Lower lobe of right lung (tissue), 2 donors: ENCODE measurements around the gene LOXL4. TPM values are rescaled to one million over a fixed set of nuclear protein-coding genes. Genes with fewer than 3 reads are reported as not detected.

Experiments used
- ATAC-seq, 2 donors: fragments of 200-7000 bp; cut with Tn5 transposase; one replicate each; pipeline ENCODE4 v1.9.1; 2020 to 2022; ENCODE audit warnings: mild to moderate bottlenecking in 2 of 2, moderate library complexity in 2 of 2
- DNase-seq: peaks from one replicate; pipeline ENCODE4 v3.0.0-alpha.2; 2020
- H3K27ac ChIP-seq: fragments of 200-600 bp; one replicate; pipeline ENCODE4 v1.8.0; 2022
- H3K27me3 ChIP-seq: fragments of 200-600 bp; one replicate; pipeline ENCODE4 v1.8.0; 2022; ENCODE audit warnings: low read depth
- H3K36me3 ChIP-seq: fragments of 200-600 bp; one replicate; pipeline ENCODE4 v1.8.0; 2022; ENCODE audit warnings: mild to moderate bottlenecking
- H3K4me1 ChIP-seq: fragments of 200-600 bp; one replicate; pipeline ENCODE4 v1.8.0; 2022
- H3K4me3 ChIP-seq: fragments of 200-600 bp; one replicate; pipeline ENCODE4 v1.8.0; 2022; ENCODE audit warnings: mild to moderate bottlenecking
- H3K9me3 ChIP-seq: fragments of 200-600 bp; one replicate; pipeline ENCODE4 v1.8.0; 2022
- intact Hi-C: fragments of 100-400 bp; cut with DNase I; formaldehyde crosslinking; loops from one replicate; pipeline ENCODE4 v1.11.0; 2022
- total RNA-seq: library from RNA; stranded (reverse); fragmentation: NEBNext Ultra II Directional; extraction: Animal tissue kit (Norgen Biotek cat#: 25700); gene quantifications from one replicate; pipeline ENCODE4 v1.2.1, GENCODE V29; 2021
- TF ChIP-seq, protein P1 (sequence below): fragments of 200-600 bp; IDR thresholded peaks from one replicate; pipeline ENCODE4 v1.8.0; 2022; ENCODE audit warnings: antibody characterized with exemption, mild to moderate bottlenecking
- donor health status: DM: no; HTN: yes; CAD: no; lungs with severe emphysema.

Gene LOXL4
- total RNA-seq, 1 donor from 2014 or later, result 4.5 TPM

DNA sequence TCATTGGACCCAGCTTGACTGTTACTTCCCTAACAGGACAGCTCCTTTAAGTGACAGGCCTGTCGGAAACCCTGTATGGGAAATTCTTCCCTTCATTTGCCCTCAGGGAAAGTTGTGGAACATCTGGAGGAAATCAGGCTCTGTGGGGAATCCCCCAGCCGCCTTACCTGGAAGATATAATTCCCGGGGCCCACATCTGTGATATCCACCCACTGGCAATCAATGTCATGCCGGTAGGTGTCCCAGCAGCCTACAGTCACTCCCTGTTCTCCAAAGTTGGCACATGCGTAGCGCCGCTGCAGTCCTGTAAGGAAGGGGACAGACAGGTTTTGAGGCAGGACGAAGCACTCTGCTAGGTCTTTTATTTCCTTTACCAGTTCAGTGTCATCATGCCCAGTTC, 16.6 kb downstream of the LOXL4 start:
- intact Hi-C loops, result no loop called here
- Histone ChIP-seq H3K9me3 (no peaks in the 10 kb centered on the region), H3K27me3 (no peaks in the 10 kb centered on the region), H3K4me3 (no peak overlapping the region), H3K36me3 (peaks cover 63% of the 10 kb centered on the region), H3K27ac (no peak overlapping the region), H3K4me1 (no peaks in the 10 kb centered on the region)
- ATAC-seq, result no peak
- TF ChIP-seq, protein P1, sequence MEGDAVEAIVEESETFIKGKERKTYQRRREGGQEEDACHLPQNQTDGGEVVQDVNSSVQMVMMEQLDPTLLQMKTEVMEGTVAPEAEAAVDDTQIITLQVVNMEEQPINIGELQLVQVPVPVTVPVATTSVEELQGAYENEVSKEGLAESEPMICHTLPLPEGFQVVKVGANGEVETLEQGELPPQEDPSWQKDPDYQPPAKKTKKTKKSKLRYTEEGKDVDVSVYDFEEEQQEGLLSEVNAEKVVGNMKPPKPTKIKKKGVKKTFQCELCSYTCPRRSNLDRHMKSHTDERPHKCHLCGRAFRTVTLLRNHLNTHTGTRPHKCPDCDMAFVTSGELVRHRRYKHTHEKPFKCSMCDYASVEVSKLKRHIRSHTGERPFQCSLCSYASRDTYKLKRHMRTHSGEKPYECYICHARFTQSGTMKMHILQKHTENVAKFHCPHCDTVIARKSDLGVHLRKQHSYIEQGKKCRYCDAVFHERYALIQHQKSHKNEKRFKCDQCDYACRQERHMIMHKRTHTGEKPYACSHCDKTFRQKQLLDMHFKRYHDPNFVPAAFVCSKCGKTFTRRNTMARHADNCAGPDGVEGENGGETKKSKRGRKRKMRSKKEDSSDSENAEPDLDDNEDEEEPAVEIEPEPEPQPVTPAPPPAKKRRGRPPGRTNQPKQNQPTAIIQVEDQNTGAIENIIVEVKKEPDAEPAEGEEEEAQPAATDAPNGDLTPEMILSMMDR, result no peak
- no peak for DNase-seq

GRCh38 chr10:98249134-98249533, 18.9 kb downstream of the LOXL4 start:
- Histone ChIP-seq H3K4me1 (no peaks in the 10 kb centered on the region), H3K27me3 (no peaks in the 10 kb centered on the region), H3K27ac (no peak overlapping the region), H3K9me3 (no peaks in the 10 kb centered on the region), H3K36me3 (peaks cover 86% of the 10 kb centered on the region), H3K4me3 (no peak overlapping the region)
- intact Hi-C loops, result no loop called here
- no peak for DNase-seq
- ATAC-seq, result no peak
- TF ChIP-seq, protein P1, result no peak

GRCh38 chr10:98248018-98248417, 20.0 kb downstream of the LOXL4 start:
- DNase-seq, result no peak
- no peak overlapping the region for H3K27ac ChIP-seq
- peaks cover 86% of the 10 kb centered on the region for H3K36me3 ChIP-seq
- TF ChIP-seq, protein P1, result no peak
- intact Hi-C loops, result no loop called here
- no peak for ATAC-seq
- no peaks in the 10 kb centered on the region for H3K4me1 ChIP-seq
- H3K9me3 ChIP-seq, result no peaks in the 10 kb centered on the region
- H3K27me3 ChIP-seq, result no peaks in the 10 kb centered on the region
- H3K4me3 ChIP-seq, result no peak overlapping the region

GRCh38 chr10:98246911-98247805, 20.8 kb downstream of the LOXL4 start:
- peaks cover 84% of the 10 kb centered on the region for H3K36me3 ChIP-seq
- TF ChIP-seq, protein P1, result no peak
- H3K4me3 ChIP-seq, result no peak overlapping the region
- H3K27me3 ChIP-seq, result no peaks in the 10 kb centered on the region
- no peaks in the 10 kb centered on the region for H3K9me3 ChIP-seq
- no peaks in the 10 kb centered on the region for H3K4me1 ChIP-seq
- no peak overlapping the region for H3K27ac ChIP-seq
- intact Hi-C loops, result no loop called here
- ATAC-seq (no peak), DNase-seq (no peak)

DNA sequence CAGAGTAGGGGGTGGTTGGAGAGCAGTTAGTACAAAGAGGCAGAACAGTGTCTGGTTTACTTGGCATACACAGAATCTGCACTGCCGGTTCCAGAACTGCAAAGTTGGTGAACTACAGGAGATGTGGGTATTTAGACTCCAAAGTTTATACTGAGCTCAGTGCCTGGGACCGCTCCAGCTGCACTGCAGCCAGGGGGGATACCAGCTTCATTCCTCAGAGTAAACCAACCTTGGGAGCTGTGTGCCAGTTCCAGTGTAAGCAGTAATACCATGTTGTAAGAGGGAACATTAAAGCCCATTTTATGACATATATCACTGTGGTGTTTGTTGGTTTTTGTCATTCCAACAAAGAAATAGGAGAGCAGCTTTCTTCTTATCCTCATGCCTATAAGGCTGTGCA, 23.4 kb downstream of the LOXL4 start:
- Histone ChIP-seq H3K9me3 (no peaks in the 10 kb centered on the region), H3K4me1 (no peaks in the 10 kb centered on the region), H3K36me3 (peaks cover 76% of the 10 kb centered on the region), H3K27me3 (no peaks in the 10 kb centered on the region), H3K27ac (no peak overlapping the region), H3K4me3 (no peak overlapping the region)
- ATAC-seq (no peak), DNase-seq (no peak)
- TF ChIP-seq, protein P1, result no peak
- intact Hi-C loops, result no loop called here
